Kidney (tissue), 14 donors: ENCODE results near the gene TPM1. TPM values are rescaled to one million over a fixed set of nuclear protein-coding genes. Genes with fewer than 3 reads are reported as not detected.

Source experiments
- DNase-seq, 5 donors: peaks; one replicate each; pipeline ENCODE4 v3.0.0-alpha.2; 2013 to 2020
- FAIRE-seq: peaks from 2 replicates; lab custom pipeline; 2012; peaks lifted over from hg19 to GRCh38; lab: Jason Lieb, UNC
- H3K27ac ChIP-seq, 2 donors: one replicate each; pipeline ENCODE4 v1.7.0; 2013; ENCODE audit warnings: low read depth in 2 of 2, low read length in 2 of 2, inconsistent platforms in 1 of 2
- H3K27me3 ChIP-seq: one replicate; pipeline ENCODE4 v1.7.1; 2013; ENCODE audit warnings: low read length, inconsistent platforms; ENCODE audit not compliant: control insufficient read depth, insufficient read depth
- H3K36me3 ChIP-seq, 3 donors: one replicate each; pipeline versions ENCODE4 v1.7.0 to v1.7.1; 2013; ENCODE audit warnings: low read length in 3 of 3, control low read depth in 1 of 3, inconsistent platforms in 1 of 3; ENCODE audit not compliant: insufficient read depth in 3 of 3, control insufficient read depth in 2 of 3
- H3K4me1 ChIP-seq, 3 donors: one replicate each; pipeline versions ENCODE4 v1.7.0 to v1.7.1; 2013; ENCODE audit warnings: low read length in 3 of 3, inconsistent platforms in 1 of 3, low read depth in 1 of 3; ENCODE audit not compliant: control insufficient read depth in 2 of 3, insufficient read depth in 2 of 3
- H3K4me3 ChIP-seq, 3 donors: one replicate each; pipeline versions ENCODE4 v1.7.0 to v1.8.1; 2013; ENCODE audit warnings: low read length in 3 of 3, control low read depth in 1 of 3, inconsistent platforms in 1 of 3
- H3K9ac ChIP-seq, 3 donors: one replicate each; pipeline versions ENCODE4 v1.7.0 to v1.7.1; 2013; ENCODE audit warnings: low read length in 3 of 3, control low read depth in 1 of 3, inconsistent platforms in 1 of 3
- H3K9me3 ChIP-seq, 3 donors: one replicate each; pipeline versions ENCODE4 v1.7.0 to v1.7.1; 2013; ENCODE audit warnings: low read length in 3 of 3, control low read depth in 1 of 3, inconsistent platforms in 1 of 3; ENCODE audit not compliant: control insufficient read depth in 2 of 3, insufficient read depth in 1 of 3
- intact Hi-C: fragments of 100-400 bp; cut with DNase I; formaldehyde crosslinking; loops from one replicate; pipeline ENCODE4 v1.11.1; 2022
- polyA plus RNA-seq: library from polyadenylated mRNA; stranded (reverse); fragments of 350-450 nt; fragmentation: Illumina TruSeq; extraction: RNeasy Lipid Tissue Mini Kit (QIAGEN cat#74804); gene quantifications from one replicate; pipeline ENCODE4 v1.2.3, GENCODE V29; 2014; ENCODE audit warnings: low read depth, low replicate concordance; ENCODE audit not compliant: insufficient read depth
- total RNA-seq: library from RNA; stranded (reverse); fragmentation: NEBNext Ultra II Directional; extraction: Animal tissue kit (Norgen Biotek cat#: 25700); gene quantifications from one replicate; pipeline ENCODE4 v1.2.1, GENCODE V29; 2021
- TF ChIP-seq, protein P1 (sequence below): IDR thresholded peaks from 3 replicates; pipeline ENCODE4 v1.5.1; 2012; ENCODE audit warnings: mild to moderate bottlenecking, moderate library complexity, borderline replicate concordance; ENCODE audit not compliant: insufficient read depth; ENCODE audit errors: extremely low read depth
- donor health status: control.
- donor health status: control.
- donor health status: control.
- donor health status: control.
- donor health status: control.
- donor health status: DM: yes; HTN: yes; CAD: no.
- donor health status: Normal renal cell carcinoma (clear cell type).

TPM1 gene
- total and polyA plus RNA-seq, 2 donors from 2014 or later: 252 to 473 TPM

DNA sequence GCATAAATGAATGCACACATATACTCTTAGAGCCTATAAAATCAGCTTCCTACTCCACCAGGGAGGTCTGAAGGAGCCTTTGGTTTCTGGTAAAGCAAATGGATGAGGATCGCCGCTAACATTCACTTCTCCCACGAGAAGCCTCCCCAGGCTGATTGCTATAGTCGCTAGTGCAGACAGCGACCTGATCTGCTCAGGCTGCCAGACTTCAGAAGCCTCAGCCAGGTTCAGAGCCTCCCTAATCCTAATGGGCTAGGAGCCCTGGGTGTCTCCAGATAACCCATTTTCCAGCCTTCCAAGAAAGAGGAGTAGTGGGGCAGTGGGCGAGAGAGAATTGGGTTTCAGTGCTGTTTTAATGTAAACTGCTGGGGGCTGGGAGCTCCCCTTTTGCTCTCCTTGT, 35.4 kb downstream of the TPM1 start:
- H3K9me3 ChIP-seq: no peaks in the 10 kb centered on the region
- no peak overlapping the region for H3K27ac ChIP-seq

DNA sequence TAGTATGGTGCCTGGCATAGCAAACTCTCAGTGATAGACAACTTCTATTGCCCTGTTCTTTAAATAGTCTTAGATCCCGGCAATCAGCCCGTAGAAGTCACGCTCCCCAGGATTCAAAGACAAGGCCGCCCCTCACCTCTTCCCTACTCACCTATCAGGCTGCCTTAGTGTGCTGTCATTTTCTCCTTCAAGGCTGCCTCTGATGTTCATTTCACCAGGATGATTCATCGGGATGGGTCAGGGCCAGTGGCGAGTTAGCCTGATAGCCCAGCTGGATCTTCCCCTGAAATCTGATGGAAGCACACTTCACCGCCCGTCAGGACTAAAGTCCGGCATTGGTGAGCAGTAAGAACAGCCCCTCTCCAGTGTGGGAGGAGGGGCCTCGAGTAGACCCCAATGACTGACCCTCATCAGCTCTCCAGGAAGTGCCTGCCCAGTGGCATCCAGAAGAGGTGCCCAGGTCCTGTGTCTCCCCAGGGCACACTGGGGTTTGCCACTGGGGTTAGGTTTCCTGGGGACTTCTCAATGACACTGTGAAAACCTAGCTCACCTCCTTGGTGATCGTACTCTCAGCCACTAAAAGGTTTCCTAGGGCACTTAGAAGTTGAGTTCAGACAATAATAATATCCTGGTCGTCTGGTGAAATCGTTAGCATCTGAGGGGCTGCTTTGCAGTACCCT, 37.5 kb downstream of the TPM1 start:
- intact Hi-C loops: no loop called here
- H3K36me3 ChIP-seq: no peaks in the 10 kb centered on the region
- H3K27me3 ChIP-seq: no peaks in the 10 kb centered on the region
- no peaks in the 10 kb centered on the region for H3K9me3 ChIP-seq
- TF ChIP-seq, protein P1, sequence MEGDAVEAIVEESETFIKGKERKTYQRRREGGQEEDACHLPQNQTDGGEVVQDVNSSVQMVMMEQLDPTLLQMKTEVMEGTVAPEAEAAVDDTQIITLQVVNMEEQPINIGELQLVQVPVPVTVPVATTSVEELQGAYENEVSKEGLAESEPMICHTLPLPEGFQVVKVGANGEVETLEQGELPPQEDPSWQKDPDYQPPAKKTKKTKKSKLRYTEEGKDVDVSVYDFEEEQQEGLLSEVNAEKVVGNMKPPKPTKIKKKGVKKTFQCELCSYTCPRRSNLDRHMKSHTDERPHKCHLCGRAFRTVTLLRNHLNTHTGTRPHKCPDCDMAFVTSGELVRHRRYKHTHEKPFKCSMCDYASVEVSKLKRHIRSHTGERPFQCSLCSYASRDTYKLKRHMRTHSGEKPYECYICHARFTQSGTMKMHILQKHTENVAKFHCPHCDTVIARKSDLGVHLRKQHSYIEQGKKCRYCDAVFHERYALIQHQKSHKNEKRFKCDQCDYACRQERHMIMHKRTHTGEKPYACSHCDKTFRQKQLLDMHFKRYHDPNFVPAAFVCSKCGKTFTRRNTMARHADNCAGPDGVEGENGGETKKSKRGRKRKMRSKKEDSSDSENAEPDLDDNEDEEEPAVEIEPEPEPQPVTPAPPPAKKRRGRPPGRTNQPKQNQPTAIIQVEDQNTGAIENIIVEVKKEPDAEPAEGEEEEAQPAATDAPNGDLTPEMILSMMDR: no peak
- H3K4me3 ChIP-seq: no peak overlapping the region
- FAIRE-seq (no peak), DNase-seq (no peak)
- H3K4me1 ChIP-seq: peaks cover 0 to 3% (median 0%) of the 10 kb centered on the region in 3 donors
- no peak overlapping the region for H3K27ac ChIP-seq
- no peak overlapping the region for H3K9ac ChIP-seq

More for the DNA sequence above, 35.4 kb downstream of the TPM1 start:
- Histone ChIP-seq H3K4me1 (peaks cover 0 to 3% (median 0%) of the 10 kb centered on the region in 3 donors), H3K36me3 (no peaks in the 10 kb centered on the region), H3K9ac (no peak overlapping the region), H3K27me3 (no peaks in the 10 kb centered on the region), H3K4me3 (no peak overlapping the region)
- intact Hi-C loops: no loop called here
- TF ChIP-seq, protein P1: no peak
- DNase-seq (peak in 1 of 5 donors; percentile 32), FAIRE-seq (no peak)

DNA sequence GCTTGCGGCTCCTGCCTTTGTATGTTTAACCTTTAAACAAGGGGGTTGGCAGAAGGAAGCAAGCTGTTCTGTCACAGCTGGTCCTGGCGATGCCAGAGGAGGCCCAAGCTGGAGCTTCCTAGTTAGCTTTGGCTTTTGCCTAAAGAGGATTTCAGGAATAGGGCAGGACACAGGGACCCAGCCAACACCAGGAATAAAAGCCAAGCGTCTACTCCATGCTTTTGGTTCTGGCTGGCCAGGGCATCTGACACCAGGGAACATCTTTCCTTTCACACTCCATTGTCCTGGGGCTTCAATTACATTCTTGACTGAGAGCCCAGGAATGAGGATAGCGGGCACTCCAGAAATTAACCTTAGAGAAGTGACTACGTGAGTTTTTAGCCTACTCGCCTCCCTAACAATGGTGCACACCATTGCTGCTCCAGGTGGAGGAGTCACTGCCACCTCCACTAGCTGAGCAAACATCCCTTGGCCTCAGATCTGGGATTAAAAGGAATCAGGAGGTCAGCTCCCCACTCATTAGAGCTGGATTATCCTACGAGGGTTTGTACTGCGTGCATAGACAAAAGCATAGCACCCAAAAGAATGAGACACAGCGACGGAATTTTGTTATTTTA, 38.2 kb downstream of the TPM1 start:
- Histone ChIP-seq H3K9me3 (no peaks in the 10 kb centered on the region), H3K9ac (no peak overlapping the region), H3K27me3 (no peaks in the 10 kb centered on the region), H3K4me1 (peaks cover 0 to 3% (median 0%) of the 10 kb centered on the region in 3 donors), H3K36me3 (no peaks in the 10 kb centered on the region), H3K4me3 (no peak overlapping the region), H3K27ac (no peak overlapping the region)
- DNase-seq (peak in 1 of 5 donors; percentile 58), FAIRE-seq (no peak)
- intact Hi-C loops: no loop called here
- TF ChIP-seq, protein P1: no peak
